PFSK-1 (cell line): ENCODE measurements around the gene NUDT22.

Source experiments
- FOXP2 ChIP-seq: optimal IDR thresholded peaks from 2 replicates; pipeline ENCODE3; 2011; ENCODE audit warnings: borderline replicate concordance, control low read depth, inconsistent platforms; ENCODE audit not compliant: insufficient read depth; ENCODE audit errors: extremely low read length, extremely low read depth
- POLR2AphosphoS5 ChIP-seq: IDR thresholded peaks from 2 replicates; pipeline ENCODE4 v1.6.1; 2012; ENCODE audit warnings: low read depth, mild to moderate bottlenecking, control low read depth, low read length, moderate library complexity
- REST ChIP-seq, 2 experiments: IDR thresholded peaks; 2 replicates each; pipeline versions ENCODE4 v1.6.1 to v1.8.0; 2011 to 2012; ENCODE audit warnings: low read depth in 2 of 2, low read length in 2 of 2, control low read depth in 1 of 2, inconsistent platforms in 1 of 2, mild to moderate bottlenecking in 1 of 2, moderate library complexity in 1 of 2; ENCODE audit not compliant: insufficient read depth in 1 of 2
- SIN3A ChIP-seq: IDR thresholded peaks from 2 replicates; pipeline ENCODE4 v1.6.1; 2012; ENCODE audit warnings: mild to moderate bottlenecking, low read length, moderate library complexity, borderline replicate concordance; ENCODE audit not compliant: insufficient read depth
- TAF1 ChIP-seq: IDR thresholded peaks from 2 replicates; pipeline ENCODE4 v1.6.1; 2012; ENCODE audit warnings: low read length, control low read depth, borderline replicate concordance; ENCODE audit not compliant: insufficient read depth

DNA sequence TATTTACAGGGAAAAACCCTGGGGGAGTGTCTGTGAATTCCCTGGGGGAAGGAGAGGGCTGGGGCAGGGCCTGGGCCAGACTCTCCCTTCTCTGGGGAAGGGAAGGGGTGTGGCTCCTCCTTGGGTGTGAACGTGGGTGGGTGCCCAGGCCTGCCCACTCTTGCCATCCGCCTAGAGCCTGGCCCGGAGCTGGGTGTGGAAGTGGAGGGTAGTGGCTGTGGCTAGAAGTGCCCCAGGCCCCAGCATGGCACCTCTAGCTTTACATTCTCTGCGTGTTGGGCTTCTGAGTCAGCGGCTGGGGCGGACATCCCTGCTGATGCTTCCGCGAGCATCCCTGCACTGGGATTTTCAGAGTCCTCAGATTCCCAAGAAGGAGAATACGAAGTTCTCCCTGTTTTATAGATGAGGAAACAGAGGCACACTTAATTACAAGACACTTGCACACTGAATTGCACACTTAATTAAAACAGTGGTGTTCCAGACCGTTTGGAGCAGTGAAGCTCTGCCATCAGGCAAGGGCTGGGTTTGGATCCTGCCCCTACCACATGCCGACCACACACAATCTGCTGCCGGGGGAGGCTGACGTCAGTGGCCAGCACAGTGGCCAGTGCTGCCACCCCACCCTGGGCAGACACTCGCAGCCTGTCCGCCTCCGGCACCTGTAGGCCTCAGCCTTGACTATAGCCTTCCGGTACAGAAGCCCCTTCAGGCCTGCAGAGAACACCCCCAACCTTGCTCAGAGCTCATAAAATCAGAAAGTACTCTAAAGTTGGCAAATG is 50.8 kb downstream of the NUDT22 start:
- TF ChIP-seq SIN3A (no peak), POLR2AphosphoS5 (no peak), REST (IDR thresholded peaks at IDR 0.05; ENCODE audit: insufficient read depth in 1 of 2, low read depth in 2 of 2, low read length in 2 of 2) (no peak), TAF1 (no peak), FOXP2 (no peak)
